Keratinocyte (primary cell): ENCODE measurements around the gene LIN9. TPM values are rescaled to one million over a fixed set of nuclear protein-coding genes. Genes with fewer than 3 reads are reported as not detected.

Experiments used
- DNase-seq: peaks from one replicate; pipeline ENCODE4 v3.0.0-alpha.2; 2011; ENCODE audit warnings: low read depth, missing footprints, low spot score
- FAIRE-seq: peaks from 2 replicates; lab custom pipeline; 2011; peaks lifted over from hg19 to GRCh38; lab: Jason Lieb, UNC
- H2AFZ ChIP-seq: 2 replicates; pipeline ENCODE4 v1.6.0; 2012; ENCODE audit warnings: low read length, control low read depth, inconsistent platforms; ENCODE audit not compliant: control insufficient read depth
- H3K27ac ChIP-seq: 2 replicates; pipeline ENCODE4 v1.5.1; 2011; ENCODE audit warnings: low read length; ENCODE audit not compliant: control insufficient read depth, insufficient read depth
- H3K27me3 ChIP-seq: 3 replicates; pipeline ENCODE4 v1.6.0; 2011; ENCODE audit warnings: low read length; ENCODE audit not compliant: control insufficient read depth, insufficient read depth; ENCODE audit errors: extremely low read depth
- H3K36me3 ChIP-seq, 2 experiments: 2 replicates in 1 of 2; 3 replicates in 1 of 2; pipeline ENCODE4 v1.5.1; 2011; ENCODE audit warnings: low read length in 2 of 2, mild to moderate bottlenecking in 1 of 2; ENCODE audit not compliant: control insufficient read depth in 2 of 2, insufficient read depth in 2 of 2; ENCODE audit errors: extremely low read depth in 1 of 2
- H3K4me1 ChIP-seq: 3 replicates; pipeline ENCODE4 v1.5.1; 2011; ENCODE audit warnings: low read length; ENCODE audit not compliant: control insufficient read depth, insufficient read depth; ENCODE audit errors: extremely low read depth
- H3K4me2 ChIP-seq: 3 replicates; pipeline ENCODE4 v1.6.0; 2011; ENCODE audit warnings: low read depth, low read length; ENCODE audit not compliant: control insufficient read depth, insufficient read depth; ENCODE audit errors: extremely low read depth
- H3K4me3 ChIP-seq, 3 experiments: fragments of 200-600 bp in 1 of 3; sonication (generic) in 1 of 3; 2 replicates in 2 of 3; 3 replicates in 1 of 3; pipeline ENCODE4 v1.5.1; 2011 to 2016; ENCODE audit warnings: low read length in 3 of 3, mild to moderate bottlenecking in 3 of 3, control low read depth in 2 of 3, inconsistent platforms in 1 of 3, low read depth in 1 of 3, mixed read lengths in 1 of 3, mixed run types in 1 of 3, moderate library complexity in 1 of 3; ENCODE audit not compliant: control insufficient read depth in 2 of 3, insufficient read depth in 2 of 3; ENCODE audit errors: extremely low read depth in 1 of 3
- H3K79me2 ChIP-seq: 2 replicates; pipeline ENCODE4 v1.6.0; 2012; ENCODE audit warnings: low read length; ENCODE audit not compliant: control insufficient read depth, insufficient read depth
- H3K9ac ChIP-seq: 3 replicates; pipeline ENCODE4 v1.6.0; 2011; ENCODE audit warnings: low read length; ENCODE audit not compliant: control insufficient read depth, insufficient read depth; ENCODE audit errors: extremely low read depth
- H3K9me1 ChIP-seq: 3 replicates; pipeline ENCODE4 v1.6.0; 2011; ENCODE audit warnings: low read length; ENCODE audit not compliant: control insufficient read depth, insufficient read depth; ENCODE audit errors: extremely low read depth
- H3K9me3 ChIP-seq: 2 replicates; pipeline ENCODE4 v1.5.1; 2012; ENCODE audit warnings: low read depth, low read length; ENCODE audit not compliant: control insufficient read depth
- H4K20me1 ChIP-seq: 3 replicates; pipeline ENCODE4 v1.6.0; 2011; ENCODE audit warnings: low read length; ENCODE audit not compliant: control insufficient read depth, insufficient read depth; ENCODE audit errors: extremely low read depth
- CTCF ChIP-seq, 3 experiments: IDR thresholded peaks in 1 of 3; conservative IDR thresholded peaks in 1 of 3; optimal IDR thresholded peaks in 1 of 3; 2 replicates in 2 of 3; 3 replicates in 1 of 3; pipeline versions ENCODE3 to v1.5.1; 2011; ENCODE audit warnings: low read length in 3 of 3, mild to moderate bottlenecking in 3 of 3, moderate library complexity in 2 of 3, control low read depth in 1 of 3, inconsistent platforms in 1 of 3; ENCODE audit not compliant: insufficient read depth in 2 of 3; ENCODE audit errors: extremely low read depth in 1 of 3
- EZH2 ChIP-seq: IDR thresholded peaks from one replicate; pipeline ENCODE4 v1.6.1; 2012; ENCODE audit warnings: inconsistent platforms, mild to moderate bottlenecking, low read length, moderate library complexity
- dilution Hi-C: fragments of 300-500 bp; cut with MboI; formaldehyde crosslinking; loops from one replicate; pipeline ENCODE4 v1.7.0; 2020; ENCODE audit warnings: low sequenced_read_pairs; ENCODE audit not compliant: extremely low pct_ligation_motif_present
- polyA plus RNA-seq, 5 experiments: library from polyadenylated mRNA; depleted of rRNA in 3 of 5; stranded (reverse) in 3 of 5; stranded (forward) in 1 of 5; unstranded in 1 of 5; fragments of >200 nt; gene quantifications; 1 replicate in 1 of 5; 2 replicates in 3 of 5; 3 replicates in 1 of 5; pipeline versions ENCODE4 v1.2.1 to v1.2.3, GENCODE V29; 2011 to 2012; ENCODE audit warnings: missing spikeins in 2 of 5, low read depth in 1 of 5, low replicate concordance in 1 of 5

LIN9 gene
- polyA plus RNA-seq, 1 donor (not counting 4 experiments of a cell fraction or from before 2014, with no cell fraction given): 5.6 TPM

- no peak overlapping the region for H2AFZ ChIP-seq
- no peaks in the 10 kb centered on the region for H3K9me3 ChIP-seq
- FAIRE-seq: no peak
- H3K4me1 ChIP-seq: peaks cover 4% of the 10 kb centered on the region
- dilution Hi-C loops: no loop called here
- DNase-seq: no peak
- H3K9ac ChIP-seq: no peak overlapping the region
- no peak for TF ChIP-seq CTCF (optimal IDR thresholded peaks at IDR 0.05 in 1 of 3, IDR thresholded peaks at IDR 0.05 in 1 of 3, conservative IDR thresholded peaks at IDR 0.05 in 1 of 3; ENCODE audit: extremely low read depth in 1 of 3, insufficient read depth in 2 of 3, low read length in 3 of 3)
- no peak for TF ChIP-seq EZH2
- H3K27me3 ChIP-seq: no peaks in the 10 kb centered on the region
- no peak overlapping the region for H3K4me2 ChIP-seq
- H3K4me3 ChIP-seq: no peak overlapping the region
- H3K36me3 ChIP-seq: no peaks in the 10 kb centered on the region
- peaks cover 60% of the 10 kb centered on the region for H3K79me2 ChIP-seq
- H3K27ac ChIP-seq: no peak overlapping the region
- H3K9me1 ChIP-seq: no peaks in the 10 kb centered on the region
- H4K20me1 ChIP-seq: no peaks in the 10 kb centered on the region
Measured at GRCh38 chr1:226304291-226304955, 4.5 kb downstream of the LIN9 start.

DNA sequence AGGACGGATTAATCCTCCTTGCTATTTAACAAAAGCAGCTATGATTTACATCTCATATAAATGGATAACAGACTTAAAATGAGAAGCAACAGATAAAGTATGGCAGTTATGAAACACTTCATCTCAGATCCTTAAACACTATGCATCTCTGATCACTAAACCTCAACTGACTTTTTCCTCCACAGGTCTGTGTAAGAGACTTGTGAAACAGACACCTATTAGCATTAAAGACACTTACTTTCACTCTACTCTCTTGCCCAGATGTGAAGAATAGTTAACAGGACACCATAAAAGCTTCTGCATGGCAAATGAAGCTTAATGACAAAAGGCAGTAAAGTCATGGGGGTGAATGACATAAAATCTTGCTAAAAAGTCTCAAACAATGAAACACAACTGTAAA is 6.2 kb downstream of the LIN9 start:
- dilution Hi-C loops: no loop called here
- Histone ChIP-seq H3K9me1 (no peaks in the 10 kb centered on the region), H3K27ac (no peak overlapping the region), H3K36me3 (no peaks in the 10 kb centered on the region), H4K20me1 (no peaks in the 10 kb centered on the region), H3K27me3 (no peaks in the 10 kb centered on the region), H3K4me1 (no peaks in the 10 kb centered on the region), H3K9ac (no peak overlapping the region), H3K9me3 (no peaks in the 10 kb centered on the region), H3K4me2 (no peak overlapping the region), H3K4me3 (no peak overlapping the region), H3K79me2 (peaks cover 48% of the 10 kb centered on the region), H2AFZ (no peak overlapping the region)
- no peak for TF ChIP-seq CTCF (optimal IDR thresholded peaks at IDR 0.05 in 1 of 3, IDR thresholded peaks at IDR 0.05 in 1 of 3, conservative IDR thresholded peaks at IDR 0.05 in 1 of 3; ENCODE audit: extremely low read depth in 1 of 3, insufficient read depth in 2 of 3, low read length in 3 of 3)
- no peak for TF ChIP-seq EZH2
- FAIRE-seq: no peak
- DNase-seq: no peak
